SU-DHL-6 (cell line): Measurements from ENCODE around the gene LMOD1.

Experiments used
- H2AFZ ChIP-seq: fragments of 200-600 bp; sonication (generic); 2 replicates; pipeline ENCODE4 v1.6.1; 2014; ENCODE audit warnings: low read depth, mild to moderate bottlenecking, moderate library complexity, mixed read lengths, antibody characterized with exemption, low read length; ENCODE audit not compliant: severe bottlenecking
- H3F3A ChIP-seq: fragments of 200-600 bp; shearing (Covaris generic); 2 replicates; pipeline ENCODE4 v1.6.0; 2016; ENCODE audit warnings: antibody characterized with exemption, mild to moderate bottlenecking; ENCODE audit not compliant: insufficient read depth
- H3K27ac ChIP-seq: fragments of 200-600 bp; sonication (generic); 2 replicates; pipeline ENCODE4 v1.5.1; 2016; ENCODE audit warnings: low read depth, mild to moderate bottlenecking, low read length, moderate library complexity, mixed read lengths
- H3K27me3 ChIP-seq: fragments of 200-600 bp; sonication (generic), shearing (Covaris generic); 2 replicates; pipeline ENCODE4 v1.6.0; 2014; ENCODE audit warnings: mild to moderate bottlenecking, low read length
- H3K36me3 ChIP-seq: fragments of 200-600 bp; sonication (generic); 2 replicates; pipeline ENCODE4 v1.6.1; 2014; ENCODE audit warnings: mild to moderate bottlenecking, low read length, mixed read lengths
- H3K4me2 ChIP-seq: fragments of 300-600, 200-600 bp; shearing (Covaris generic), sonication (generic); 2 replicates; pipeline ENCODE4 v1.6.0; 2014; ENCODE audit warnings: low read length, low read depth, mild to moderate bottlenecking; ENCODE audit not compliant: poor library complexity, severe bottlenecking
- H3K4me3 ChIP-seq: fragments of 200-600 bp; sonication (generic); 2 replicates; pipeline ENCODE4 v1.5.1; 2014; ENCODE audit warnings: antibody characterized with exemption, low read length, mild to moderate bottlenecking, mixed read lengths; ENCODE audit not compliant: insufficient read depth, poor library complexity, severe bottlenecking
- H3K79me2 ChIP-seq: fragments of 200-600 bp; sonication (generic); 2 replicates; pipeline ENCODE4 v1.6.1; 2014; ENCODE audit warnings: mild to moderate bottlenecking, low read length, moderate library complexity; ENCODE audit not compliant: insufficient read depth
- H3K9ac ChIP-seq: fragments of 200-600 bp; sonication (generic); 2 replicates; pipeline ENCODE4 v1.7.0; 2014; ENCODE audit warnings: mild to moderate bottlenecking, low read length
- H3K9me2 ChIP-seq: fragments of 200-600 bp; sonication (generic); replicated peaks from 2 replicates; pipeline ENCODE4 v1.6.1; 2014; ENCODE audit warnings: low read length; ENCODE audit not compliant: insufficient read depth
- H3K9me3 ChIP-seq: fragments of 200-600 bp; sonication (generic); 2 replicates; pipeline ENCODE4 v1.6.1; 2014; ENCODE audit warnings: low read length, mixed read lengths; ENCODE audit not compliant: insufficient read depth
- H4K20me1 ChIP-seq: fragments of 200-600 bp; sonication (generic); 2 replicates; pipeline ENCODE4 v1.6.1; 2014; ENCODE audit warnings: low read depth, mild to moderate bottlenecking, antibody characterized with exemption, low read length, moderate library complexity, mixed read lengths
- CTCF ChIP-seq: fragments of 200-600 bp; sonication (generic); IDR thresholded peaks from one replicate; pipeline ENCODE4 v1.5.1; 2017; ENCODE audit warnings: antibody characterized with exemption, mild to moderate bottlenecking, low read length, moderate library complexity; ENCODE audit not compliant: insufficient read depth, poor library complexity, severe bottlenecking
- EZH2phosphoT487 ChIP-seq: fragments of 200-600 bp; sonication (generic), shearing (Covaris generic); conservative IDR thresholded peaks from 2 replicates; pipeline ENCODE4 v1.6.1; 2018; ENCODE audit warnings: mild to moderate bottlenecking, antibody characterized with exemption, low read length, moderate library complexity, mixed read lengths

LMOD1 gene

DNA sequence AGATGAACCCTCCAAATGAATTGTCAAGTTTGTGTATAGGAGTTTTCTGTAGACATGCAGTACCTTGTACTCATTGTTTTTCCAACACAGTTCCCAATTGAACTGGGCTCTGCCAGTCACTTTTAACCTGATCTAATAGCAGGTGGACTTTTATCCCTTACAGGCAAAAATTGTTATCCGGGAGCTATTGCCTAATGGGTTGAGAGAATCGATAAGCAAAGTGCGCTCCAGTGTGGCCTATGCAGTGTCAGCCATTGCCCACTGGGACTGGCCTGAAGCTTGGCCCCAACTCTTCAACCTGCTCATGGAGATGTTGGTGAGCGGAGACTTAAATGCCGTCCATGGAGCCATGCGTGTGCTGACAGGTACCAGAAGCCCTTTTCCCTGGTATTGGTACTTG, 98.1 kb downstream of the LMOD1 start:
- Histone ChIP-seq H3K9ac (no peak overlapping the region), H4K20me1 (peaks cover 25% of the 10 kb centered on the region), H3K36me3 (peaks cover 54% of the 10 kb centered on the region), H3K9me2 (no peaks in the 10 kb centered on the region), H3K27ac (no peak overlapping the region), H2AFZ (no peak overlapping the region), H3K4me2 (no peak overlapping the region), H3K4me3 (no peak overlapping the region), H3K79me2 (peaks cover 55% of the 10 kb centered on the region), H3K9me3 (no peaks in the 10 kb centered on the region), H3F3A (no peaks in the 10 kb centered on the region), H3K27me3 (no peaks in the 10 kb centered on the region)
- TF ChIP-seq CTCF, result no peak
- no peak for TF ChIP-seq EZH2phosphoT487

- H3K27ac ChIP-seq, result no peak overlapping the region
- H2AFZ ChIP-seq, result no peak overlapping the region
- H3K4me3 ChIP-seq, result no peak overlapping the region
- no peaks in the 10 kb centered on the region for H3K9me2 ChIP-seq
- H4K20me1 ChIP-seq, result peaks cover 30% of the 10 kb centered on the region
- H3K27me3 ChIP-seq, result no peaks in the 10 kb centered on the region
- no peaks in the 10 kb centered on the region for H3K9me3 ChIP-seq
- no peaks in the 10 kb centered on the region; the same call in 1 of the 2 replicates for H3F3A ChIP-seq
- TF ChIP-seq EZH2phosphoT487, result no peak
- no peak overlapping the region for H3K9ac ChIP-seq
- H3K79me2 ChIP-seq, result peaks cover 66% of the 10 kb centered on the region
- peaks cover 44% of the 10 kb centered on the region for H3K36me3 ChIP-seq
- H3K4me2 ChIP-seq, result no peak overlapping the region
These were observed 99.2 kb downstream of the LMOD1 start for GRCh38 chr1:201847150-201847549.
